ENCODE measurements around the gene CAPN11.
"Not testable (repeated sequence)": the region's sequence is repeated elsewhere in the genome, so short reads cannot be mapped to it uniquely, and the experiment has no call there.

The CAPN11 gene

GRCh38 chr6:44196351-44196750 lies 37.7 kb downstream of the CAPN11 start:
- not testable (repeated sequence) for H3K9me3 ChIP-seq (ENCODE audit: control insufficient read depth in 2 of 2, low read length in 2 of 2); H3K4me3 ChIP-seq (ENCODE audit: low read length in 2 of 2); H3K4me1 ChIP-seq (ENCODE audit: control insufficient read depth, insufficient read depth, low read length); H3K27ac ChIP-seq (ENCODE audit: low read length); H3K9ac ChIP-seq (ENCODE audit: low read length in 2 of 2); H3K27me3 ChIP-seq (ENCODE audit: control insufficient read depth in 1 of 2, insufficient read depth in 2 of 2, low read length in 2 of 2); H3K36me3 ChIP-seq (ENCODE audit: control insufficient read depth in 2 of 2, insufficient read depth in 2 of 2, low read length in 2 of 2)

DNA sequence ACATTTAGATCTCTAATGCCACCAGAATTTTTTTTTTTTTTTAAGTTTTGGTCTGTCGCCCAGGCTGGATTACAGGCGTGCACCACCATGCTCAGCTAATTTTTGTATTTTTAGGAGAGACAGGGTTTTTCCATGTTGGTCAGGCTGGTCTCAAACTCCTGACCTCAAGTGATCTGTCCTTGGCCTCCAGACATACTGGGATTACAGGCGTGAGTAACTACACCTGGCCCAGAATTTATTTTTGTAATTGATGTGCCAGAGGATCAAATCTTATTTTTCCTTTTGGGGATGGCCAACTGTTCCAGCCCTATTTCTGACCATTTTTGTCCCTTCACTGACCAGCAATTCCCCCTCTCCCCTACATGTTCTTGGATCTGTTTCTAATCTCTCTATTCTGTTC lies 40.1 kb downstream of the CAPN11 start:
- H3K27ac ChIP-seq (ENCODE audit: low read length) = no peak overlapping the region
- no peaks in the 10 kb centered on the region for H3K9me3 ChIP-seq (ENCODE audit: control insufficient read depth in 2 of 2, low read length in 2 of 2)
- H3K4me3 ChIP-seq (ENCODE audit: low read length in 2 of 2) = no peak overlapping the region
- no peaks in the 10 kb centered on the region for H3K4me1 ChIP-seq (ENCODE audit: control insufficient read depth, insufficient read depth, low read length)
- H3K36me3 ChIP-seq (ENCODE audit: control insufficient read depth in 2 of 2, insufficient read depth in 2 of 2, low read length in 2 of 2) = no peaks in the 10 kb centered on the region
- H3K9ac ChIP-seq (ENCODE audit: low read length in 2 of 2) = no peak overlapping the region
- no peaks in the 10 kb centered on the region for H3K27me3 ChIP-seq (ENCODE audit: control insufficient read depth in 1 of 2, insufficient read depth in 2 of 2, low read length in 2 of 2)

DNA sequence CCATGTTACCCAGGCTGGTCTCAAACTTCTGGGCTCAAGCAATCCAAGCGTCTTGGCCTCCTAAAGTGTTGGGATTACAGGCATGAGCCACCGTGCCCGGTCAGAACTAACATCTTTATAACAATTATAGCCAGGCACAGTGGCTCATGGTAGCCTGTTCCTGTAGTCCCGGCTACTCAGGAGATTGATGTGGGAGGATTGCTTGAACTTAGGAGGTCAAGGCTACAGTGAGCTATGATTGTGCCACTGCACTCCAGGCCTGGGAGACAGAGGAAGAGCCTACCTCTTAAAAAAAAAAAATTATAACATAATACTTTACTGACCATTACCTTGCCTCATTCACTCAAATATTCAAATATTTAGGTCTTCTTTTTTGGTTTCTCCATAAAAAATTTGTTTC lies 41.3 kb downstream of the CAPN11 start:
- Histone ChIP-seq H3K4me3 (ENCODE audit: low read length in 2 of 2) (no peak overlapping the region), H3K36me3 (ENCODE audit: control insufficient read depth in 2 of 2, insufficient read depth in 2 of 2, low read length in 2 of 2) (no peaks in the 10 kb centered on the region), H3K27me3 (ENCODE audit: control insufficient read depth in 1 of 2, insufficient read depth in 2 of 2, low read length in 2 of 2) (no peaks in the 10 kb centered on the region), H3K27ac (ENCODE audit: low read length) (no peak overlapping the region), H3K9ac (ENCODE audit: low read length in 2 of 2) (no peak overlapping the region), H3K4me1 (ENCODE audit: control insufficient read depth, insufficient read depth, low read length) (no peaks in the 10 kb centered on the region), H3K9me3 (ENCODE audit: control insufficient read depth in 2 of 2, low read length in 2 of 2) (no peaks in the 10 kb centered on the region)

GRCh38 chr6:44201200-44201599 lies 42.6 kb downstream of the CAPN11 start:
- no peak overlapping the region for H3K27ac ChIP-seq (ENCODE audit: low read length)
- no peaks in the 10 kb centered on the region for H3K36me3 ChIP-seq (ENCODE audit: control insufficient read depth in 2 of 2, insufficient read depth in 2 of 2, low read length in 2 of 2)
- no peak overlapping the region for H3K9ac ChIP-seq (ENCODE audit: low read length in 2 of 2)
- H3K27me3 ChIP-seq (ENCODE audit: control insufficient read depth in 1 of 2, insufficient read depth in 2 of 2, low read length in 2 of 2) = no peaks in the 10 kb centered on the region
- H3K9me3 ChIP-seq (ENCODE audit: control insufficient read depth in 2 of 2, low read length in 2 of 2) = no peaks in the 10 kb centered on the region
- no peak overlapping the region for H3K4me3 ChIP-seq (ENCODE audit: low read length in 2 of 2)
- H3K4me1 ChIP-seq (ENCODE audit: control insufficient read depth, insufficient read depth, low read length) = no peaks in the 10 kb centered on the region

DNA sequence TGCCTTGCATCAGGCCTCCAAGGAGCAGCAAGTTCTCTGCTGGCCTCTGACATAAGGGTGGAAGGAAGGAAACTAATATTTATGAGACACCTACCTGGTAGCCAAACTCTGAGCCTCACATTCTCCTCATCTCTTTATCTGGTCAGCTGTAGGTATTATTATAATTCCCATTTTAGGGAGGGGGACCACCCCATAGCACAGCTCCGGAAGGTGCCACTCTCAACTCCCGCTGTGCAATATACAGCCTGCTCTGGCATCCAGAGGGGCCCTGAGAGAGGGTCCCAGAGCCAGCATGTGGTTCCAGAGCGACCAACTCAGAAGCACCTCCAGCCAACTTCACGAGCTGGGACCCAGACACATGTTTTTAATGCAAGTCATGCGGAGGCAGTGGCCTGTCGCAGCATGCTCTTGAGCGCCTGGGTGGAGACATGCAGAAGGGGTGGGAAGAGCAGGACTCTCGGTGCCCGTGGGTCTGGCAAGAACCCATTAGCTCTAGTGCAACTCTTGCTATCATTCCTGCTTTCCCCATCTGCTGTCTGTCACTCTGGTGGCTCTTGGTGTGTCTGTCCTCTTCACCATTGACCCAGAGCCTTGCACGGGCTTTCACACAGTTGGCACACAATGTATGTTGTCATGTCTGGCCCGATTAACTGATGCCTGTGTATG lies 43.2 kb downstream of the CAPN11 start:
- Histone ChIP-seq H3K9ac (ENCODE audit: low read length in 2 of 2) (no peak overlapping the region), H3K27me3 (ENCODE audit: control insufficient read depth in 1 of 2, insufficient read depth in 2 of 2, low read length in 2 of 2) (no peaks in the 10 kb centered on the region), H3K36me3 (ENCODE audit: control insufficient read depth in 2 of 2, insufficient read depth in 2 of 2, low read length in 2 of 2) (no peaks in the 10 kb centered on the region), H3K4me3 (ENCODE audit: low read length in 2 of 2) (no peak overlapping the region), H3K9me3 (ENCODE audit: control insufficient read depth in 2 of 2, low read length in 2 of 2) (no peaks in the 10 kb centered on the region), H3K4me1 (ENCODE audit: control insufficient read depth, insufficient read depth, low read length) (no peaks in the 10 kb centered on the region), H3K27ac (ENCODE audit: low read length) (no peak overlapping the region)

DNA sequence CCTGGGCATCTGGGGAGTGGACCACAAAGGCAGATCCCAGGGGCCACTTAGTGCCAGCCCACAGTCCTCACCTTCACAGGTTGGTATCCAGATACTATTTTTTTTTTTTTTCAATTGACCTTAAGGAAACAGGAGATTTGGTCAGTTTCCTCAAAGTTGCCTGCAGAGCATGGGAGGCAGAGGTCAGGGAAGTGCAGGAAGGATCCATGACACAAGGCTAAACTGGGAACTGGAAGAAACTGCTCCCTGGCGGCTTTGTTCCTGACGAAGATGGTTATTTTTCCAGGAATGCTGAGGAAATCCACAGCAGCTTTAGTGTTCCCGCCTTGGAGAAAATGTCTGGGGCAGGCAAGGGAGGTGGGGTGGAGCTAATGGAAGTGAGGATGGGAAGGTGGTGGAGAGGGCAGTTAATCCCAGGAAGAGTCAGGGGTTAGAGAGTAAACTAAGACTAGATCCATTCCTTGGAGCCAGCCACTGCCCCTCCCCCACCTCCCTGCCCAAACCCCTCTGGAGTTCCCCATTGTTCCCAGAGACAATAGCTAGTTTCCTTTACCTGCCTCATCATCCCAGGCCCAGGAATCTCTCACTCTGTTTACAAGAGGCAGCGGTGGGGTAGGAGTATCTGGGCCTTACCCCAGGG lies 43.8 kb downstream of the CAPN11 start:
- no peaks in the 10 kb centered on the region for H3K27me3 ChIP-seq (ENCODE audit: control insufficient read depth in 1 of 2, insufficient read depth in 2 of 2, low read length in 2 of 2)
- no peak overlapping the region for H3K4me3 ChIP-seq (ENCODE audit: low read length in 2 of 2)
- H3K4me1 ChIP-seq (ENCODE audit: control insufficient read depth, insufficient read depth, low read length) = no peaks in the 10 kb centered on the region
- no peaks in the 10 kb centered on the region for H3K9me3 ChIP-seq (ENCODE audit: control insufficient read depth in 2 of 2, low read length in 2 of 2)
- no peak overlapping the region for H3K9ac ChIP-seq (ENCODE audit: low read length in 2 of 2)
- no peak overlapping the region for H3K27ac ChIP-seq (ENCODE audit: low read length)
- no peaks in the 10 kb centered on the region for H3K36me3 ChIP-seq (ENCODE audit: control insufficient read depth in 2 of 2, insufficient read depth in 2 of 2, low read length in 2 of 2)

GRCh38 chr6:44202972-44203750 lies 44.5 kb downstream of the CAPN11 start:
- Histone ChIP-seq H3K9ac (ENCODE audit: low read length in 2 of 2) (no peak overlapping the region), H3K4me3 (ENCODE audit: low read length in 2 of 2) (no peak overlapping the region), H3K27ac (ENCODE audit: low read length) (no peak overlapping the region)

GRCh38 chr6:44203955-44204354 lies 45.3 kb downstream of the CAPN11 start:
- Histone ChIP-seq H3K4me1 (ENCODE audit: control insufficient read depth, insufficient read depth, low read length) (no peaks in the 10 kb centered on the region), H3K9ac (ENCODE audit: low read length in 2 of 2) (no peak overlapping the region), H3K9me3 (ENCODE audit: control insufficient read depth in 2 of 2, low read length in 2 of 2) (no peaks in the 10 kb centered on the region), H3K27ac (ENCODE audit: low read length) (no peak overlapping the region), H3K36me3 (ENCODE audit: control insufficient read depth in 2 of 2, insufficient read depth in 2 of 2, low read length in 2 of 2) (no peaks in the 10 kb centered on the region), H3K4me3 (ENCODE audit: low read length in 2 of 2) (no peak overlapping the region), H3K27me3 (ENCODE audit: control insufficient read depth in 1 of 2, insufficient read depth in 2 of 2, low read length in 2 of 2) (no peaks in the 10 kb centered on the region)

More at GRCh38 chr6:44202972-44203750, 44.5 kb downstream of the CAPN11 start:
- Histone ChIP-seq H3K4me1 (ENCODE audit: control insufficient read depth, insufficient read depth, low read length) (no peaks in the 10 kb centered on the region), H3K9me3 (ENCODE audit: control insufficient read depth in 2 of 2, low read length in 2 of 2) (no peaks in the 10 kb centered on the region), H3K36me3 (ENCODE audit: control insufficient read depth in 2 of 2, insufficient read depth in 2 of 2, low read length in 2 of 2) (no peaks in the 10 kb centered on the region), H3K27me3 (ENCODE audit: control insufficient read depth in 1 of 2, insufficient read depth in 2 of 2, low read length in 2 of 2) (no peaks in the 10 kb centered on the region)

DNA sequence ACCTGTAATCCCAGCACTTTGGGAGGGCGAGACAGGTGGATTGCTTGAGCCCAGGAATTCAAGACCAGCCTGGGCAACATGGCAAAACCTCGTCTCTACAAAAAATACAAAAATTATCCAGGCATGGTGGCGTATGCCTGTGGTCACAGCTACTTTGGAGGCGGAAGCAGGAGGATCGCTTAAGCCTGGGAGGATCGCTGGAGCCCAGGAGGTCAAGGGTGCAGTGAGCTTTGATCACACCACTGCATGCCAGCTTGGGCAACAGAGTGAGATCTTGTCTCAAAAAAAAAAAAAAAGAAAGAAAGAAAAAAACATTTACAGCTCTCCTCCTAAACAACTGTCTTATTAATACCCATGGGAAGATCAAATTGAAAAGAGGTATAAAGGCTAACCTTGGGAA lies 49.3 kb downstream of the CAPN11 start:
- Histone ChIP-seq H3K36me3 (ENCODE audit: control insufficient read depth in 2 of 2, insufficient read depth in 2 of 2, low read length in 2 of 2) (no peaks in the 10 kb centered on the region), H3K4me3 (ENCODE audit: low read length in 2 of 2) (no peak overlapping the region), H3K27me3 (ENCODE audit: control insufficient read depth in 1 of 2, insufficient read depth in 2 of 2, low read length in 2 of 2) (no peaks in the 10 kb centered on the region), H3K4me1 (ENCODE audit: control insufficient read depth, insufficient read depth, low read length) (no peaks in the 10 kb centered on the region), H3K9me3 (ENCODE audit: control insufficient read depth in 2 of 2, low read length in 2 of 2) (no peaks in the 10 kb centered on the region), H3K9ac (ENCODE audit: low read length in 2 of 2) (no peak overlapping the region), H3K27ac (ENCODE audit: low read length) (no peak overlapping the region)

GRCh38 chr6:44211284-44211683 lies 52.7 kb downstream of the CAPN11 start:
- no peak overlapping the region for H3K4me3 ChIP-seq (ENCODE audit: low read length in 2 of 2)
- no peak overlapping the region for H3K9ac ChIP-seq (ENCODE audit: low read length in 2 of 2)
- H3K9me3 ChIP-seq (ENCODE audit: control insufficient read depth in 2 of 2, low read length in 2 of 2) = no peaks in the 10 kb centered on the region
- H3K27ac ChIP-seq (ENCODE audit: low read length) = no peak overlapping the region
- H3K27me3 ChIP-seq (ENCODE audit: control insufficient read depth in 1 of 2, insufficient read depth in 2 of 2, low read length in 2 of 2) = no peaks in the 10 kb centered on the region
- H3K4me1 ChIP-seq (ENCODE audit: control insufficient read depth, insufficient read depth, low read length) = peaks cover 5% of the 10 kb centered on the region
- H3K36me3 ChIP-seq (ENCODE audit: control insufficient read depth in 2 of 2, insufficient read depth in 2 of 2, low read length in 2 of 2) = no peaks in the 10 kb centered on the region

GRCh38 chr6:44214307-44214706 lies 55.7 kb downstream of the CAPN11 start:
- Histone ChIP-seq H3K4me1 (ENCODE audit: control insufficient read depth, insufficient read depth, low read length) (peaks cover 30% of the 10 kb centered on the region), H3K9ac (ENCODE audit: low read length in 2 of 2) (no peak overlapping the region), H3K27ac (ENCODE audit: low read length) (no peak overlapping the region), H3K36me3 (ENCODE audit: control insufficient read depth in 2 of 2, insufficient read depth in 2 of 2, low read length in 2 of 2) (no peaks in the 10 kb centered on the region), H3K4me3 (ENCODE audit: low read length in 2 of 2) (no peak overlapping the region), H3K9me3 (ENCODE audit: control insufficient read depth in 2 of 2, low read length in 2 of 2) (no peaks in the 10 kb centered on the region), H3K27me3 (ENCODE audit: control insufficient read depth in 1 of 2, insufficient read depth in 2 of 2, low read length in 2 of 2) (no peaks in the 10 kb centered on the region)
